Endodermal cell (in vitro differentiated cells): ENCODE results near the gene FCN2. TPM values are rescaled to one million over a fixed set of nuclear protein-coding genes. Genes with fewer than 3 reads are reported as not detected.

Source experiments
- DNase-seq: peaks from one replicate; pipeline ENCODE4 v3.0.0-alpha.2; 2017
- H3K27ac ChIP-seq: 2 replicates; pipeline ENCODE4 v1.5.1; 2013; ENCODE audit warnings: mild to moderate bottlenecking, low read depth, low read length, moderate library complexity
- H3K27me3 ChIP-seq: 2 replicates; pipeline ENCODE4 v1.6.1; 2013; ENCODE audit warnings: mild to moderate bottlenecking, low read length, moderate library complexity; ENCODE audit not compliant: insufficient read depth, control insufficient read depth, poor library complexity, severe bottlenecking
- H3K36me3 ChIP-seq: 2 replicates; pipeline ENCODE4 v1.7.0; 2013; ENCODE audit warnings: mild to moderate bottlenecking, low read length, moderate library complexity; ENCODE audit not compliant: control insufficient read depth, insufficient read depth
- H3K4me1 ChIP-seq: one replicate; pipeline ENCODE4 v1.7.0; 2013; ENCODE audit warnings: low read length; ENCODE audit not compliant: control insufficient read depth, insufficient read depth
- H3K4me3 ChIP-seq: 2 replicates; pipeline ENCODE4 v1.5.1; 2013; ENCODE audit warnings: mild to moderate bottlenecking, low read length, moderate library complexity
- H3K9ac ChIP-seq: 2 replicates; pipeline ENCODE4 v1.6.1; 2013; ENCODE audit warnings: mild to moderate bottlenecking, low read length, moderate library complexity; ENCODE audit not compliant: poor library complexity, severe bottlenecking; ENCODE audit errors: extremely low read depth
- H3K9me3 ChIP-seq: 2 replicates; pipeline ENCODE4 v1.6.1; 2013; ENCODE audit warnings: mild to moderate bottlenecking, low read length, moderate library complexity; ENCODE audit not compliant: control insufficient read depth
- H3K27ac Mint-ChIP-seq: 2 replicates; pipeline ENCODE4 v1.8.0; 2020; ENCODE audit warnings: mixed read lengths
- H3K27me3 Mint-ChIP-seq: 2 replicates; pipeline ENCODE4 v1.8.0; 2021; ENCODE audit warnings: mild to moderate bottlenecking, mixed read lengths; ENCODE audit not compliant: insufficient read depth
- H3K36me3 Mint-ChIP-seq: 2 replicates; pipeline ENCODE4 v1.8.0; 2020; ENCODE audit warnings: low read depth, mixed read lengths
- H3K4me1 Mint-ChIP-seq: 2 replicates; pipeline ENCODE4 v1.8.0; 2020; ENCODE audit warnings: mixed read lengths
- H3K4me3 Mint-ChIP-seq: 2 replicates; pipeline ENCODE4 v1.8.0; 2020; ENCODE audit warnings: mild to moderate bottlenecking, moderate library complexity, mixed read lengths
- H3K9me3 Mint-ChIP-seq: 2 replicates; pipeline ENCODE4 v1.8.0; 2020; ENCODE audit warnings: mild to moderate bottlenecking, mixed read lengths
- WGBS, 2 experiments: methylation state at CpG; one replicate each; pipeline versions ENCODE4 v1.1.5 to v1.1.7; 2013; ENCODE audit warnings: missing lambda C conversion rate in 2 of 2, mixed read lengths in 1 of 2; ENCODE audit not compliant: insufficient coverage in 1 of 2, insufficient read length in 1 of 2; 5-methylcytosine and 5-hydroxymethylcytosine counted together
- total RNA-seq, 2 donors: library from RNA; stranded (reverse); fragmentation: NEBNext Ultra II Directional in 1 of 2; extraction: Animal tissue kit (Norgen Biotek cat#: 25700) in 1 of 2; gene quantifications; 2 replicates in 1 of 2; 3 replicates in 1 of 2; pipeline ENCODE4 v1.2.1, GENCODE V29; 2021
- TF ChIP-seq, protein P1 (sequence below): fragments of 200-600 bp; sonication (generic); conservative IDR thresholded peaks from 2 replicates; pipeline ENCODE4 v1.5.0; 2021; ENCODE audit warnings: antibody characterized with exemption, mild to moderate bottlenecking

FCN2 gene
- total RNA-seq, 2 donors from 2014 or later, result not detected

DNA sequence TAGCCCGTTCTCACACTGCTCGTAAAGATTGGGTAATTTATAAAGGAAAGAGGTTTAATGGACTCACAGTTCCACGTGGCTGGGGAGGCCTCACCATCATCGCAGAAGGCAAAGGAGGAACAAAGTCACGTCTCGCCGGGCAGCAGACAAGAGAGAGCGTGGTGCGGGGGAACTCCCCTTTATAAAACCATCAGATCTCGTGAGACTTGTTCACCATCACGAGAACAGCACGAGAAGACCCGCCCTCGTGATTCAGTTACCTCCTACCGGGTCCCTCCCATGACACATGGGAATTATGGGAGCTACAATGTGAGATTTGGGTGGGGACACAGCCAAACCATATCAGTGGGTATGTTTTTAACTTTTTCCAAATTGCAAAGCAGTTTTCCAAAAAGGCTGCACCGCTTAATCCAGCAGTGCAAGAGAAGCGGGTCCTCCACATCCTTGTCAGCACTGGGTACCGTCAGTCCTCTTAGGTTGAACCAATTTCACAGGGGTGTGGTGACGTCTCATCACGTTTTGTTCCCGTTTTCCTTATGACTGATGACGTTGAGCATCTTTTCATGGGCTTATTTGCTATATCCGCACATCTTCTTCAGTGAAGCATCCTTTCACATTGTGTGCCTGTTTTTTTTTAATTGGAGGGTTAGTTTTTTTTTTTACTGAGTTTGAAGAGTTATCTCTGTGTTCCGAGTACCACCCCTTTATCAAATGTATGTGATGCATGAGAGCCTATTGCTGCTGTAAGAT is 8.0 kb upstream of the FCN2 start:
- H3K4me3 Mint-ChIP-seq, result no peak overlapping the region
- no peak overlapping the region for H3K27ac ChIP-seq
- WGBS, 2 experiments, result 89 to 94% methylated on average over 16 to 23 of the region's 24 CpGs

DNA sequence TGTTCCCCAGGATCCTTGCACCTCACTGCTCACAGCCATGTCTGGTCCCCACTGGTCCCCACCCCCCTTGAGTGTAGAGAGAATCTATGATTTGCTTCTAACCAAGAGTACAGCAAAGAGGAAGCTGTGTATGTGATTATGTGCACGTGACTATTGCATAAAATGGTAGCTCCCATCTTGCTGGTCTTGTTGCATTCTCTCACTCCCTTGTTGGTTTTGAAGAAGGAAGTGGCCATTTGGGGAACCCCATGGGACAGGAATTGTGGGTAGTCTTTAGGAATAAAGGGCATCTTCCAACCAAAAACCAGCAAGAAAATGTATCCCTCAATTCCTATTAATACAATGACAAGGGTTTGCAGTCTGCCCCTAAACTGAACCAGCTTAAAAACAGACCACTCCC is 5.2 kb upstream of the FCN2 start:
- no peak overlapping the region for H3K4me3 ChIP-seq
- H3K27me3 Mint-ChIP-seq, result no peaks in the 10 kb centered on the region
- H3K9ac ChIP-seq, result no peak overlapping the region
- H3K4me1 Mint-ChIP-seq, result no peaks in the 10 kb centered on the region
- WGBS, 2 experiments, result 83 to 86% methylated on average over 1 of the region's 1 CpG
- TF ChIP-seq, protein P1, sequence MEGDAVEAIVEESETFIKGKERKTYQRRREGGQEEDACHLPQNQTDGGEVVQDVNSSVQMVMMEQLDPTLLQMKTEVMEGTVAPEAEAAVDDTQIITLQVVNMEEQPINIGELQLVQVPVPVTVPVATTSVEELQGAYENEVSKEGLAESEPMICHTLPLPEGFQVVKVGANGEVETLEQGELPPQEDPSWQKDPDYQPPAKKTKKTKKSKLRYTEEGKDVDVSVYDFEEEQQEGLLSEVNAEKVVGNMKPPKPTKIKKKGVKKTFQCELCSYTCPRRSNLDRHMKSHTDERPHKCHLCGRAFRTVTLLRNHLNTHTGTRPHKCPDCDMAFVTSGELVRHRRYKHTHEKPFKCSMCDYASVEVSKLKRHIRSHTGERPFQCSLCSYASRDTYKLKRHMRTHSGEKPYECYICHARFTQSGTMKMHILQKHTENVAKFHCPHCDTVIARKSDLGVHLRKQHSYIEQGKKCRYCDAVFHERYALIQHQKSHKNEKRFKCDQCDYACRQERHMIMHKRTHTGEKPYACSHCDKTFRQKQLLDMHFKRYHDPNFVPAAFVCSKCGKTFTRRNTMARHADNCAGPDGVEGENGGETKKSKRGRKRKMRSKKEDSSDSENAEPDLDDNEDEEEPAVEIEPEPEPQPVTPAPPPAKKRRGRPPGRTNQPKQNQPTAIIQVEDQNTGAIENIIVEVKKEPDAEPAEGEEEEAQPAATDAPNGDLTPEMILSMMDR, result no peak
- peaks cover 2% of the 10 kb centered on the region for H3K9me3 Mint-ChIP-seq
- no peak overlapping the region for H3K27ac ChIP-seq
- H3K4me3 Mint-ChIP-seq, result no peak overlapping the region
- H3K27me3 ChIP-seq, result no peaks in the 10 kb centered on the region
- no peaks in the 10 kb centered on the region for H3K36me3 ChIP-seq
- H3K9me3 ChIP-seq, result no peaks in the 10 kb centered on the region
- no peaks in the 10 kb centered on the region for H3K4me1 ChIP-seq
- H3K36me3 Mint-ChIP-seq, result no peaks in the 10 kb centered on the region
- H3K27ac Mint-ChIP-seq, result no peak overlapping the region
- DNase-seq, result no peak

More for the DNA sequence above, 8.0 kb upstream of the FCN2 start:
- Histone ChIP-seq H3K4me1 (no peaks in the 10 kb centered on the region), H3K36me3 (no peaks in the 10 kb centered on the region), H3K4me3 (no peak overlapping the region), H3K9ac (no peak overlapping the region), H3K9me3 (no peaks in the 10 kb centered on the region), H3K27me3 (no peaks in the 10 kb centered on the region)
- TF ChIP-seq, protein P1, result no peak
- Mint-ChIP-seq H3K9me3 (peaks cover 2% of the 10 kb centered on the region), H3K27me3 (no peaks in the 10 kb centered on the region), H3K27ac (no peak overlapping the region), H3K36me3 (no peaks in the 10 kb centered on the region), H3K4me1 (no peaks in the 10 kb centered on the region)
- no peak for DNase-seq

DNA sequence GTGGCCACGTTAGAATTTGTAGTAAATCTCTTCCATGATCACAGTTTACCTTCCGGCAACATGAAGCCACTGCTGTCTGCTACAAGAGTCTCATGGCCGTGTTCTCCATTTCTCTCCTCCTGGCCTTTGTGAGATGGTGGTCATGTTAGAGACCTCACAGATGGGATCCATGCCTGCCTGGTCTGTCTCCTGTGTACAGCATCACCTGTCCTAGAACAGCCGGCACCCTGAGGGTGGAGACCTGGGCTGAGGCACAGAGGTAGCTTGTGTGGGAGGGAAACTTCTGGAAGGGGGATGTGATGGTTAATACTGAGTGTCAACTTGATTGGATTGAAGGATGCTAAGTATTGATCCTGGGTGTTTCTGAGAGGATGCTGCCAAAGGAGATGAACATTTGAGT is 3.1 kb upstream of the FCN2 start:
- H3K27ac Mint-ChIP-seq, result no peak overlapping the region
- TF ChIP-seq, protein P1, result no peak
- Histone ChIP-seq H3K27ac (no peak overlapping the region), H3K4me1 (no peaks in the 10 kb centered on the region), H3K9ac (no peak overlapping the region), H3K36me3 (no peaks in the 10 kb centered on the region), H3K27me3 (no peaks in the 10 kb centered on the region), H3K9me3 (no peaks in the 10 kb centered on the region), H3K4me3 (no peak overlapping the region)
- 86 to 95% methylated on average over 3 to 4 of the region's 4 CpGs for WGBS, 2 experiments
- no peak overlapping the region for H3K4me3 Mint-ChIP-seq
- no peak for DNase-seq
- H3K36me3 Mint-ChIP-seq, result no peaks in the 10 kb centered on the region
- no peaks in the 10 kb centered on the region for H3K27me3 Mint-ChIP-seq
- H3K4me1 Mint-ChIP-seq, result no peaks in the 10 kb centered on the region
- peaks cover 2% of the 10 kb centered on the region for H3K9me3 Mint-ChIP-seq
